ENCODE measurements around the gene COX7A1.

COX7A1 gene

GRCh38 chr19:36112678-36113077 lies 39.6 kb downstream of the COX7A1 start:
- DNase-seq (ENCODE audit: low read depth in 2 of 2), result no peak

GRCh38 chr19:36111200-36111539 lies 41.1 kb downstream of the COX7A1 start:
- DNase-seq (ENCODE audit: low read depth in 2 of 2), result no peak

GRCh38 chr19:36110487-36111199 lies 41.6 kb downstream of the COX7A1 start, which contains the start of gene OVOL3:
Gene OVOL3 (plus strand): TSS chr19:36111143. CDS start chr19:36111203, 60 bp downstream.
- DNase-seq (ENCODE audit: low read depth in 2 of 2), result no peak

GRCh38 chr19:36108684-36109083 lies 43.6 kb downstream of the COX7A1 start:
- DNase-seq (ENCODE audit: low read depth in 2 of 2), result no peak

GRCh38 chr19:36106991-36107390 lies 45.3 kb downstream of the COX7A1 start:
- no peak for DNase-seq (ENCODE audit: low read depth in 2 of 2)

GRCh38 chr19:36106441-36106840 lies 45.8 kb downstream of the COX7A1 start:
- DNase-seq (ENCODE audit: low read depth in 2 of 2), result no peak

GRCh38 chr19:36103842-36104552 lies 48.2 kb downstream of the COX7A1 start:
- no peak for DNase-seq (ENCODE audit: low read depth in 2 of 2)

- DNase-seq (ENCODE audit: low read depth in 2 of 2), result no peak
Measured at GRCh38 chr19:36103040-36103626, 49.1 kb downstream of the COX7A1 start.

GRCh38 chr19:36101550-36102327 lies 50.5 kb downstream of the COX7A1 start:
- DNase-seq (ENCODE audit: low read depth in 2 of 2), result no peak
